ENCODE measurements around the gene PSMD13. TPM values are rescaled to one million over a fixed set of nuclear protein-coding genes. Genes with fewer than 3 reads are reported as not detected.
"Not testable (repeated sequence)": the region's sequence is repeated elsewhere in the genome, so short reads cannot be mapped to it uniquely, and the experiment has no call there.

PSMD13 gene
- polyA plus RNA-seq (2012; ENCODE audit: insufficient read depth, insufficient read length) = 223 TPM

GRCh38 chr11:236774-237767, at the start of gene PSMD13:
PSMD13 (plus strand) TSS chr11:236976; CDS start chr11:237050, 74 bp downstream.
- DNase-seq (ENCODE audit: low read depth, low spot score) = peak; percentile 76
- peak within 1 kb of the TSS; percentile 84 for H3K4me3 ChIP-seq (ENCODE audit: low read length)

DNA sequence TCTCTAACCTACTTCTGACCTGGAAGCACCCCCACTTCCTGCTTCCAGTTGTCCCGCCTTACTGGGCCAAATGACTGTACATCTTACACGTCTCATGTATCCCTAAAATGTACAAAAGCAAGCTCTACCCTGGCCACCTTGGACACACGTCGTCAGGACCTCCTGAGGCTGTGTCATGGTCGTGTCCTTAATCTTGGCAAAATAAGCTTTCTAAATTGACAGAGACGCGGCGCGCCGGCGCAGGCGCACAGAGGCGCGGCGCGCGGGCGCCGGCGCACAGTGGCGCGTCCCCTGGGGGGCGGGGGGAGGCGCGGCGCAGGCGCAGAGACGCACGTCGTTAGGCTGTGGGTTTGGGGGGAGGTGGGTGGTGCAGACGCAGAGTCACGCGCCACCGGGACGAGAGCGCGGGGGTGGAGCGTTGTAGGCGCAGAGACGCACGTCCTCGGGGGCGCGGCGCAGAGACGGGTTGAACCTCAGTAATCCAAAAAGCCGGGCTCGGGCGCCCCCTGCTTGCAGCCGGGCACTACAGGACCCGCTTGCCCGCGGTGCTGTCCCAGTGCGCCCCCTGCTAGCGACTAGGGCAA, 47.5 kb upstream of the PSMD13 start:
- H3K4me3 ChIP-seq (ENCODE audit: low read length) = not testable (repeated sequence)

GRCh38 chr11:189843-190311, 46.9 kb upstream of the PSMD13 start:
- not testable (repeated sequence) for H3K4me3 ChIP-seq (ENCODE audit: low read length)

More for the DNA sequence above, 47.5 kb upstream of the PSMD13 start:
- DNase-seq (ENCODE audit: low read depth, low spot score) = not testable (repeated sequence)

GRCh38 chr11:190546-190945, 46.2 kb upstream of the PSMD13 start:
- H3K4me3 ChIP-seq (ENCODE audit: low read length); DNase-seq (ENCODE audit: low read depth, low spot score): not testable (repeated sequence)

More at GRCh38 chr11:189843-190311, 46.9 kb upstream of the PSMD13 start:
- DNase-seq (ENCODE audit: low read depth, low spot score) = not testable (repeated sequence)

- H3K4me3 ChIP-seq (ENCODE audit: low read length); DNase-seq (ENCODE audit: low read depth, low spot score): not testable (repeated sequence)
Measured at GRCh38 chr11:191490-192478, 45.0 kb upstream of the PSMD13 start.

DNA sequence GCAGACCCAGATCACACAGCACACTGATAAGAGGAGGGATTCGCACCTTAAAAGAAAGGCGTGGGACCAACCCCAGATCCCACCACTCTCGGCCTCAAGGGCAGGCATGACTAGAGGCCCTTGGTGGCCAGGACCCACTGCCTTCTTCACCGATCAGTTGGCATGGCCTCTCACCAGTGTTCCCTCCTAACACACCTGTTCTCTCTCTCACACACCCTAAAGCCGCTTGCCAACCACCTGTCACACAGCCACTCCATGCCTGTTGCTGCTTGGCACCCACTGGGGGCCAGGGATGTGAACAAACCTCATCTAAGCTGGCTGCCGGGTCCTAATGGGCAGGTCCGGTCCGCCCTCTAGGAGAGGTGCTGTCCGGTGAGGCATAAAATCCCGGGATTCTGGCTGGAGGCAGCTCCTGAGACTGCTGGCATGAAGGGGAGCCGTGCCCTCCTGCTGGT, 44.1 kb upstream of the PSMD13 start, which contains the start of gene SCGB1C1:
TSS of gene SCGB1C1 (plus strand) at position 405 of the 455 bp plus-strand sequence. CDS start at position 427, 22 bp downstream.
- DNase-seq (ENCODE audit: low read depth, low spot score); H3K4me3 ChIP-seq (ENCODE audit: low read length): not testable (repeated sequence)

DNA sequence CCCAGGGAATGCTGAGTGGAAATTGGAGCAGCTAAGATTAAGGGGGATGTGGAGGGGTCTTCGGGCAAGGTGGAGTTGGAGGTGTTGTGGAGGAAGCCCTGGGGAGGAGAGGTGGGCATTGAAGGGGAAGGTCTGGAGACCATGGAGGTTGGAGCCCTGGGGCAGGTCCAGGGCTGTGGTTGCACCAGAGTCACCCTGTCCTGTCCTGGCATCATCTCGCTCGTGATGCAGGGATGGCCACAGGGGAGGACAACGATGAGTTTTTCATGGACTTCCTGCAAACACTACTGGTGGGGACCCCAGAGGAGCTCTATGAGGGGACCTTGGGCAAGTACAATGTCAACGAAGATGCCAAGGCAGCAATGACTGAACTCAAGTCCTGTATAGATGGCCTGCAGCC, 43.3 kb upstream of the PSMD13 start:
- not testable (repeated sequence) for H3K4me3 ChIP-seq (ENCODE audit: low read length); DNase-seq (ENCODE audit: low read depth, low spot score)

- no peak overlapping the region for H3K4me3 ChIP-seq (ENCODE audit: low read length)
- DNase-seq (ENCODE audit: low read depth, low spot score) = no peak
Measured at GRCh38 chr11:196786-197731, 39.7 kb upstream of the PSMD13 start.

DNA sequence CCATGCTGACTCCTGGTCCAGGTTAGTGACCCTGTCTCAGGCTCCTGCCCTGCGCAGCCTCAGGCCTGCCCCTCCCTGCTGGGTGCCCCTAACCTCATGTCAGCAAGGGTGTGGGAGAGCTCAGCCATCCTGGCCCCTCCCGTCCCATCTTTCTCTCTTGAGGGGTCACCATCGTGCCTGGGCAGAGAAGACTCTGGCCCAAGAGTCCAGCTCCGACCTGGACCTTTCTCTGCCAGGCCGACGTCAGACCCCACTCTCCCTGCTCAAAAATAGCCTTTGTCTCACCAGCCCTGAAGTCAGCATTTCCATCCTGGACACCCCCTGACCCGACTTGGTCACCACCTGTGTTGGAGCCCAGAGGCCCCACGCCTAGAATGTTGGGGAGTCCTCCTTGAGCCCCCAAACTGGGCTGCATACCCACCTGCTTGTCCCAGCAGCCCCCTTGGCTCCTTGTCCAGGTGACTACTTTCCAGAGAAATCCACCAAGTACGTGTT, 39.0 kb upstream of the PSMD13 start:
- H3K4me3 ChIP-seq (ENCODE audit: low read length) = no peak overlapping the region
- no peak for DNase-seq (ENCODE audit: low read depth, low spot score)

GRCh38 chr11:198236-198806, 38.5 kb upstream of the PSMD13 start:
- DNase-seq (ENCODE audit: low read depth, low spot score) = no peak
- H3K4me3 ChIP-seq (ENCODE audit: low read length) = no peak overlapping the region

GRCh38 chr11:199004-199581, 37.7 kb upstream of the PSMD13 start:
- no peak overlapping the region for H3K4me3 ChIP-seq (ENCODE audit: low read length)
- DNase-seq (ENCODE audit: low read depth, low spot score) = no peak

DNA sequence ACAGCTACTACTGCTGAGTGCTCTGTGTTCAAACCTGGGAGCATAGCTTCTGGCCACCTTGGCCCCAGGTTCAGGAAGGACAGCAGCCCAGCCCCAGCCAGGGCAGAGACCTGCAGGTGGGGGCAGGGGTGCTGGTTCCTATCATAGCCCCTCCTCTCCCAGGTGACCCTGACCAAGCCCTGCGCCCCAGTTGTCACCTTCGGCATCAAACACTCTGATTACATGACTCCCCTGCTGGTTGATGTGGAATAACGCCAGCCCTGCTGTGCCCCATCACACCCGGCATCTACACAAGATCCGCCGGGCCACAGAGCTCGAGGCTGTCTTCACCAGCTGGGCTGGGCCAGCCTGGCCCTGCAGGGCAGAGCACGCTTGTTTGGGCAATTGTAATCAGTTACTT, 37.0 kb upstream of the PSMD13 start:
- no peak for DNase-seq (ENCODE audit: low read depth, low spot score)
- no peak overlapping the region for H3K4me3 ChIP-seq (ENCODE audit: low read length)

GRCh38 chr11:200224-201003, 36.4 kb upstream of the PSMD13 start:
- DNase-seq (ENCODE audit: low read depth, low spot score) = no peak
- H3K4me3 ChIP-seq (ENCODE audit: low read length) = no peak overlapping the region

GRCh38 chr11:201966-202365, 34.8 kb upstream of the PSMD13 start:
- no peak for DNase-seq (ENCODE audit: low read depth, low spot score)
- no peak overlapping the region for H3K4me3 ChIP-seq (ENCODE audit: low read length)

- H3K4me3 ChIP-seq (ENCODE audit: low read length) = no peak overlapping the region
- DNase-seq (ENCODE audit: low read depth, low spot score) = no peak
Measured at GRCh38 chr11:202490-202889, 34.3 kb upstream of the PSMD13 start.

Data from Jurkat, Clone E6-1 (cell line).